Stimulated activated CD4-positive, alpha-beta T cell treated with anti-CD3 and anti-CD28 coated beads, Interleukin-2, amount 100 ng/mL, for 48 hours (primary cell): ENCODE data around the gene C1QTNF3.

ENCODE experiments used
- DNase-seq, 2 donors: peaks; one replicate each; pipeline ENCODE4 v3.0.0-alpha.2; 2020

C1QTNF3 gene

DNA sequence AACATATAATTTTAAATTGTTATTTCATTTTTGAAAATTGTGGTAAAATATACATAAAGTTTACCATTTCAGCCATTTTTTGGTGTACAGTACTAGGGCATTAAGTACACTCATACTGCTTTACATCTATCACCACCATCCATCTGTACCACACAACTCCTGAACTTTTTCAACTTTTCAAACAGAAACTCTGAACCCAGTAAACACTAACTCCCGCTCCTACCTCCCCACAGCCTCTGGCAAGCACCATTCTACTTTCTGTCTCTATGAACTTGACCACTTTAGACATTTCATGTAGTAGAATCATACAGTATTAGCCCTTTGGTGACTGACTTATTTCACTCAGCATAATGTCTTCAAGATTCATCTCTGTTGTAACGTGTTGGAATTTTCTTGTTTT is 50.1 kb downstream of the C1QTNF3 start:
- DNase-seq: no peak

DNA sequence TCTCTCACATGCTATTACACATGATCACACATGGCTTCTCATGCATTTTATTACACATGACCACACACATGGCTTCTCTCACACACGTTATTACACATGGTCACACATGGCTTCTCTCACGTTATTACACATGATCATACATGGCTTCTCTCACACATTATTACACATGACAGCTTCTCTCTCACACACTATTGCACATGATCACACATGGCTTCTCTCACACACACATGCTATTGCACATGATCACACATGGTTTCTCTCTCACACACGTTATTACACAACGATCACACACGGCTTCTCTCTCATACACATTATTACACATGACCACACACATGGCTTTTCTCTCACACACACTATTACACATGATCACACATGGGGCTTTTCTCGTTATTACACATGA is 57.6 kb downstream of the C1QTNF3 start:
- DNase-seq: no peak

DNA sequence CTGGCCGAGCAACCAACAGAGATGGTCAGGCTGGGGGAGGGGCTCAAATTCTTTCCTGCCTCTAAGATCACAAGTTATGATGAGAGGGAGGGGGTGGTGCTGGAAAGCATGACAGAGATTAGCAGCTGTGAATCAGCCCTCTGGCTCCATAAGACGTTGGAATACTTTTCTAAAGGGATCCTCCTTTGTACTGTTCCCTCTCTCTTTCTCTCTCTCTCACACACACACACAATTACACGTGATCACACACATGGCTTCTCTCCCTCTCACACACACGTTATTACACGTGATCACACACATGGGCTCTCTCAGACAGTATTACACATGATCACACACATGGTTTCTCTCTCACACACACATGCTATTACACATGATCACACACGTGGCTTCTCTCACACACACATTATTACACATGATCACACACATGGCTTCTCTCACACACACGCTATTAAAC is 58.3 kb downstream of the C1QTNF3 start, which contains the start of gene SLC45A2:
Gene SLC45A2 (minus strand): TSS at position 23 of the 454 bp plus-strand sequence. CDS start 110 bp downstream, outside the sequence.
- no peak for DNase-seq

DNA sequence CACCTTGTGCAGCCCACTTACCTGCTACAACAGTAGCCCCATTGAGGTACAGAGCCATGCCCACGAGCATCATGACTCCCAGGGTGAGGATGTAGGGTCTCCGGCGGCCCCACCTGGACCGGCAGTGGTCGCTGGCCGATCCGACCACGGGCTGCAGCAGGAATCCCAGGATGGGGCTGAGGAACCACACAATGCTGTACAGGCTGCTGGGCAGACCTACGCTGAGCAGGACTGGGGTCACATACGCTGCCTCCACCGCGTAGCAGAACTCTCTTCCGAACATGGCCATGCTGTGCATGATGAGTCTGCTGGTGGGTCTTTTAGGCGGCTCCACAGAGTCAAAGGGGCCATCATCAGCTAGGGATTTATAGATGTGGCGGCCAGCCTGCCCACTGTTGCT is 58.8 kb downstream of the C1QTNF3 start:
- DNase-seq: no peak

DNA sequence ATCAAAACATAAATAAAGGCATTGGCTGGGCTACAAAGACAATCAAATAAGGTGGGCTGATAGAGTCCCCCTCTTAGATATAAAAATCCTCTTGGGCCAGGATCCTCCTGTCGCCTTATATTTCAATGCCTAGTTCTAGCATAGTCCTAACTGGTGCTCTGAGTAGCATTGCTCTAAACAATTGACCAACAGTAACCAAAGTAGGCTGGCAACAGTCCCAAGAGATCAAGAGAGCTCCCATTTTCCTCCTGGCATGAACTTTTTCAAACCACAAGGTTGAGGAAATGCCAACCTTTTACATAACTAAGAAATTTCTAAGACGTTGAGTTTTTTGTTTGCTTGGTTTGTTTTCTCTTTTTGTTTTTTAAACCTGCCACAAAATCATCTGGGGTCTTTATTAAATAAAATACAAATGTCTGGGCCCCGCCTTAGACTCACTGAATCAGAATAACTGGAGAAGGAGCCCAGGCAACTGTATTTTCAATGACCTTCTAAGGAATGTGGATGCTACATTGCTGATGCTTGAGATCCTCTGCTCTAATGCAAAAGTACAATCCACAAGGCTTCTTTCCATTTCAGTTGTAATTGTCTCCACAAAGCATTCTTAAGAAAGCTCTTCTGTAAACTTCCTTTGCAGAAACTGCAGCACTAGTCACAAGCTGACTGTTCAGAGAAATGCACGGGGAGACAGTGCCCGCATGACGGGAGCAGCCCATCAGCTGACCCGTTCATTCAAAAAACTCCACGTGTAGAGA is 61.4 kb downstream of the C1QTNF3 start:
- DNase-seq: no peak

DNA sequence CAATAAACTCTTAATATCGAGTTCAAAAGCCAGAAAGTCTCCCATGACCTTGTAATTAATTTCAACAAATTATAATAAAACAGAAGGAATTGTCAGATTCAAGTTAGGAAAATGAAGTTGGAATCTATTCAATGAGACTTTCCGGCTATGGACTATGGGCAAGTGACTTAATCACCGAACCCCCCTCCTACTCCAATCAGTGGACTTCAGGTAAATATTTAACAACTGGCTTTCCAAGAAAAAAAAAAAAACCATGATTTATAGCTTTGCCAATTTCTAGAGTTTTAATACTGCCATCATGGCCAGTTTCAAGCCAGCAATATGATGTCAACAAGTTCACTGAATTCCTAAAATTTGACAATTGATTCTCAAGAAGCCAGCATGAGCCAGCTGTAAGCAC is 63.0 kb downstream of the C1QTNF3 start:
- DNase-seq: no peak

DNA sequence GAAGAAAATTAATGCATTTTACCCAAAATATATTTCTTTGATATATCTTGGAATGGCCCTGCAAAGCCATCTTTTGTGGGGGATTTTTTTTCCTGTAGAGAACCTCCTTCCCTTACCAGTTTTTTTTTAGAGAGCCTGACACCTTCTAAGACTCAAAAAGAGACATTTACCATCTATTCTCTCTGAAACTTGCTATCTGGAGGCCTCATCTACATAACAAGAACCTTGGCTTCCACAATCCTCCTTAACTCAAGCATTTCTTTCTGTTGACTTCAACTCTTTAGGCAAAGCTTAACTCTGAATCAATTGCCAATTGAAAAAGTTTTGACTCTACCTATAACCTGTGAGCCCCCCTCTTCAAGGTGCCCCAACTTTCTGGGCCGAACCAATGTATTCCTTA is 64.7 kb downstream of the C1QTNF3 start:
- no peak for DNase-seq

DNA sequence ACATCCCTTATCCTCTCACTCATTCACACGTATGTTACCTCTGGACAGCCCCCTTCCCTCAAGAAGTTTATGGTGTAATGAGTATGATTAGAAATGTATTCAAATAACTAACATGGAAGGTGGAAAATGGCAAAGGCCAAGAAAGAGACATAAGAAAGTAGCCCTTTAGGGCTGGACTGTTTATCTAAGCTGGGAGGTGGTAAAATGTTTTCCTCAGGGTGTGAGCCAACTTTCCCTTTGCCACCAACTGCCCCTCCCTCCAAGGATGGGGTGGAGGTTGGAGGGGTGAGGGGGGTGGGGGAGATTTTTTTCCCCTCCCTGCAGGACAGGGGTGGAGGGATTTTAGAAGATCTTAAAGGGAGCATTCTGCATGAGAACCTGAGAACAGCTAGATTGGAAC is 66.7 kb downstream of the C1QTNF3 start:
- no peak for DNase-seq

DNA sequence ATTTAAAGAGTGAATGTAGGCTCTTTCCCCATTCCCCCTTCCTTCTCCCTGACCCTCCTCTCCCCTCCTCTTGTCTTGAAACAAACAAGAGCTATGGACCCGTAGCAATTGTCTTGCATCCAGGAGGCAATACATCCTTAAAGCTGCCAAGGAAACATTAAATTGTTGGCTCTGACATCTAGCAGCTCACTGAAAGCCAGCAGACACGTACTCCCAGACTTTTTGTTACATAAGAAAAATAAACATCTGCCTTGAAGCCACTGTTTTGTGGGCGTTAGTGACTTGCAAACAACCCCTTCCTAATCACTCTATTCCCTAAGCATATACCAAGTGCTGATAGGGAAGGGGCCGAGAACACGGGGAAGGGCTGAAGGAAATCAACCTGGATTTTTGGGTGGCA is 67.2 kb downstream of the C1QTNF3 start:
- DNase-seq: no peak

DNA sequence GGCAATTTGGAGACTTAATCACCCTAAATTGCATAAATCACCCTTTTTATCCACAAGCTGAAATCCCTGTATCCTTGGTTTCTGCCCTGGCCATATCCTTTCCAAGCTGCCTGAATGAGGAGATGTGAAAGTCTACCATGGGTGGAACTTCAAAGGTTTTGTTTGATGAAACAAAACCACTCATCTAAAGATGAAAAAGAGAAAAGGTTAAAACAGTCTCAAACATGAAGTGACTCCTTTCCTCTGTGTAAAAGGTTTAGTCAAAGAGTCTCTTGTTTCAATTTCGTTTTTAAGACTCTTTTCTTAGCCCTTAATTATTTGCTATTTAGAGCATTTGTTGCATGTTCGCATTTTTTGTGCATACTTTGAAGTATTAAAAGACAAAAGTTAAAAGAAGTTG is 69.7 kb downstream of the C1QTNF3 start:
- no peak for DNase-seq

DNA sequence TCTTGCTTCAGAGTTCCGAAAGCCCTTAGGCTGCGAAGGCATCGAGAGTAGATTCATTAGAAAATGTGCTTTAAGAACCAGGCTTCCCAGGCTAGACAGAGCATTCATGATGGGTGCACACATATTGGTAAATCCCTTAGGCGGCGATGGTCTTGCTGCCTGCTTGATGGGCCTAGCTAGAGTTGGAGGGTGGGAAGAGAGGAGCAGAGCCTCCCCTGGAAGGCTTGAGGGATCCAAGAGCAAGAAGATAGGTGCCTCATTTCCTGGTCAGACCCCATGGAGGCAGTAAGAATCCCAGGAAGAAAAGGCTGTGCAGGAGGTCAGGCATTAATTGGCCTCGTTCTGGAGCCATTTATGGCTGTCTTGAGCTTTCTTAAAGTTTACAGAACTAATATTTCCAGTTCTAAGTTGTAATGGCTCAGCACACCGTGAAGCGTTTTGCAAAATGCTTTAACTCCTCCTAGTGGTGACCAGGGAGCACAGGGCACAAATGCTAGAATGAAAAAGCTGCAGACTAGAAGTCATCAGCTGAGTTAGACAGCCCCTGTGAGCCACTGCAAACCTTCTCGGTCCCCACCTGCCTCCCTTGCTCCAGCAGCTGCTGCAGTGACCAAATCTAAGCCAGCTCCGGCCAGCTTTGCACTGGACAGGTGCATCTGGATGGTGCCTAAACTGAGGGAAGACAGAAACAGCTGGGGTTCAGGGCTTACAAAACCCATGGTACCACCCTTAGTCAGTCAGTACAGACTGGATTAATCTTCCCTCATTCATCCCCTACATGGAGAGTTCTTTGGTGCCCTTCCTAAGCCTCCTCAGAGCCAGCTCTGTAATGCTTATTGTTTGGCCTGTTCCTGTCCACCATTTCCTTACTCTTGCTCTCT is 73.2 kb downstream of the C1QTNF3 start:
- DNase-seq: no peak

DNA sequence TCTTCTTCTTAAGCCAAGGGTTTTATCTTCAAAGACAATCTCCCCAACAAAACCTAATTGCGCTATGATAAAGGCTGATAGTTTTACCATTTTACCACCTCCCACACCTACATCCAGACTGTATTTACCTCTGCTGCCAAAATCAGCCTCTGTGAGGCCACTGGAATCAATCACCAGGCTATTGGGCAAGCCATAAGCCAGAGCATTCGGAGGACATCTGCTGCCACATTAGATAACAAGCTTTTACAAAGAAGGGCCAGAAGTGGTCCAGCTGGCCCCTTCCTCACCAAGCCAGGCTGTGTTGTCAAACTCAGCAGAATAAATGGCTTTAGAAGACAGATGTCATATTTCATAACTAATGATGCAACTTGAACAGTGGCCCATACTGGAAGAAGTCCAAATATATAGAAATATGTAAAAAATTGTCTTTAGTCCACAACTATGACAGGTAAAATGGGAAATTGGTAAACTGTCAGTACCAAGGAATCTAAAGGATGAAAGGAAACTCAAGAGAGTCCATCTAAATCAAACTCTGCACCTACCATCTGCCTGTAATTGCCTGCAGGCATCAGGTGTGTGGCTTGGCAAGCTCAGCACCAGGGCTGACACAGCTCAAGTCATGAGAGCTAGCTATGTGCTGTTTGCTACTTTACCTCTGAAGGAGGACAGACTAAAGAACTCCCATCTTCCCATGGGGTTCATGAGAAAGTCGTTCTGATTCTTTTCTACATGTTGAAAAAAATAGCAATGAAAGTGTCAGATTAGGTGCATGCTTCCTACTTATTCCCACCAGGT is 74.6 kb downstream of the C1QTNF3 start:
- no peak for DNase-seq
